ENCODE measurements around the gene STON2.

DNA sequence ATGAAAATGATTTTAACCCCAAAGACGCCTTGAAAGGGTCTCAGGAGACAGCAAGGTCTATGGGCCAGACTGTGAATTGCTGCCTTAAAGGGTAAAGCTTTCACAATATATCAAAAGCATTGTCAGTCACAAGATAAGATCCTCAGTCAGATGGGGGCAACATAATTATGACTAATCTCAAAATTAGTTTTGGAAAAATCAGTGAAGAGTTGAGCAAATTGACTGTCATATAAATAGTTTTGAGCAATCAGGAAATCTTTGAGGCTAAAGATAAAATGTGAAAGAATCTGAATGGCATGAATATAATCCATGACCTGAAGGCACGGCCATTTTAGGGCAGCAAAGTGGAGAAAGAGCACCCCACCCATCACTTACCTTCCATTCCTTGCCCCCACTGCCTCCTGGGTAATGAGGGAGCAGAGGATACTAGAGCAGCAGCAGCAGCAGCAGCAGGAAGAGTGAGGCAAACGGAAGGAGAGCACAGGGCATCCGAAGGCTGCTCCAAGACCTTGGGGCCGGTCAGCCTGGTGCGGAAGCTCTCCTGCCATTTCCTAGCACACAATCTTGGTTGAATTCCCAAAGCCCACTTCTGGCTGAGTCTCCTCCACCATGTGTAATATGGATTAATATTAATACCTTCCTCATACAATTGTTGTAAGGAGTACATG, 7.0 kb downstream of the STON2 start:
- TF ChIP-seq RAD21 (conservative IDR thresholded peaks at IDR 0.05 in 1 of 2, IDR thresholded peaks at IDR 0.05 in 1 of 2) (no peak), RCOR1 (IDR thresholded peaks at IDR 0.05; ENCODE audit: low read depth, low read length) (no peak), ZC3H11A (IDR thresholded peaks at IDR 0.05) (no peak), FOSB (CRISPR knock-in tag; IDR thresholded peaks at IDR 0.05) (no peak)
- TF ChIP-seq, protein P1, sequence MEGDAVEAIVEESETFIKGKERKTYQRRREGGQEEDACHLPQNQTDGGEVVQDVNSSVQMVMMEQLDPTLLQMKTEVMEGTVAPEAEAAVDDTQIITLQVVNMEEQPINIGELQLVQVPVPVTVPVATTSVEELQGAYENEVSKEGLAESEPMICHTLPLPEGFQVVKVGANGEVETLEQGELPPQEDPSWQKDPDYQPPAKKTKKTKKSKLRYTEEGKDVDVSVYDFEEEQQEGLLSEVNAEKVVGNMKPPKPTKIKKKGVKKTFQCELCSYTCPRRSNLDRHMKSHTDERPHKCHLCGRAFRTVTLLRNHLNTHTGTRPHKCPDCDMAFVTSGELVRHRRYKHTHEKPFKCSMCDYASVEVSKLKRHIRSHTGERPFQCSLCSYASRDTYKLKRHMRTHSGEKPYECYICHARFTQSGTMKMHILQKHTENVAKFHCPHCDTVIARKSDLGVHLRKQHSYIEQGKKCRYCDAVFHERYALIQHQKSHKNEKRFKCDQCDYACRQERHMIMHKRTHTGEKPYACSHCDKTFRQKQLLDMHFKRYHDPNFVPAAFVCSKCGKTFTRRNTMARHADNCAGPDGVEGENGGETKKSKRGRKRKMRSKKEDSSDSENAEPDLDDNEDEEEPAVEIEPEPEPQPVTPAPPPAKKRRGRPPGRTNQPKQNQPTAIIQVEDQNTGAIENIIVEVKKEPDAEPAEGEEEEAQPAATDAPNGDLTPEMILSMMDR (IDR thresholded peaks at IDR 0.05): no peak

Measured in A549 (cell line).